Upper lobe of left lung (tissue), 4 donors: ENCODE results near the gene GRIK5.

Experiments
- CTCF ChIP-seq, 6 experiments: fragments of 450-650 bp in 4 of 6; fragments of 200-600 bp in 2 of 6; sonication (generic) in 2 of 6; IDR thresholded peaks; one replicate each; pipeline ENCODE4 v1.5.1; 2016 to 2019; ENCODE audit warnings: antibody characterized with exemption in 6 of 6
- EP300 ChIP-seq, 4 donors: sonication (generic); formaldehyde crosslinking; IDR thresholded peaks; one replicate each; pipeline ENCODE4 v1.5.1; 2017; ENCODE audit warnings: antibody characterized with exemption in 4 of 4, control low read depth in 2 of 4
- POLR2A ChIP-seq, 4 donors: fragments of 450-650 bp; IDR thresholded peaks; one replicate each; pipeline ENCODE4 v1.5.1; 2016 to 2017; ENCODE audit warnings: antibody characterized with exemption in 4 of 4, mild to moderate bottlenecking in 2 of 4
- POLR2AphosphoS5 ChIP-seq, 2 donors: sonication (generic); formaldehyde crosslinking; IDR thresholded peaks; one replicate each; pipeline ENCODE4 v1.5.1; 2017; ENCODE audit warnings: antibody characterized with exemption in 2 of 2

GRCh38 chr19:41956621-41957020 lies 113.4 kb downstream of the GRIK5 start:
- TF ChIP-seq CTCF (IDR thresholded peaks at IDR 0.05): no peak
- TF ChIP-seq POLR2A (IDR thresholded peaks at IDR 0.05): no peak
- TF ChIP-seq EP300 (IDR thresholded peaks at IDR 0.05): no peak
- TF ChIP-seq POLR2AphosphoS5 (IDR thresholded peaks at IDR 0.05): no peak
